ENCODE data around the gene GFER. TPM values are rescaled to one million over a fixed set of nuclear protein-coding genes. Genes with fewer than 3 reads are reported as not detected.
A peak's percentile ranks its signal among the peaks of the same experiment; 100 is the strongest.

The GFER gene
- total and polyA plus RNA-seq, 9 of the 15 experiments (the other 6 are each of a cell fraction or from before 2014, with no cell fraction given) = 4.3 to 53.7 (median 19.8) TPM

- TF ChIP-seq VEZF1 (CRISPR knock-in tag; IDR thresholded peaks at IDR 0.05) (peak; percentile 59), HES1 (IDR thresholded peaks at IDR 0.05; ENCODE audit: low read depth) (no peak), BDP1 (IDR thresholded peaks at IDR 0.05; ENCODE audit: insufficient read depth, insufficient read length) (no peak), CBX5 (IDR thresholded peaks at IDR 0.05; ENCODE audit: borderline replicate concordance, low read depth) (no peak), PBX2 (CRISPR knock-in tag; IDR thresholded peaks at IDR 0.05; ENCODE audit: low read depth) (no peak), PBX2 (tag; conservative IDR thresholded peaks at IDR 0.05; ENCODE audit: low read depth) (no peak), ZNF589 (CRISPR knock-in tag; IDR thresholded peaks at IDR 0.05; ENCODE audit: low read depth) (0 out of 2 replicates have a peak, but pooled peaks have one; percentile 42), TGIF2 (CRISPR knock-in tag; IDR thresholded peaks at IDR 0.05) (no peak), C11orf30 (IDR thresholded peaks at IDR 0.05; ENCODE audit: low read depth) (no peak), XRCC5 (IDR thresholded peaks at IDR 0.05; ENCODE audit: low read depth, low read length) (no peak), PATZ1 (CRISPR knock-in tag; IDR thresholded peaks at IDR 0.05; ENCODE audit: borderline replicate concordance) (no peak), NR0B1 (IDR thresholded peaks at IDR 0.05; ENCODE audit: partially characterized antibody) (no peak), CHD4 (IDR thresholded peaks at IDR 0.05; ENCODE audit: insufficient read depth, insufficient replicate concordance, low read depth, low read length, poor library complexity, severe bottlenecking) (no peak), ZNF3 (CRISPR knock-in tag; IDR thresholded peaks at IDR 0.05) (no peak), ETV1 (tag; conservative IDR thresholded peaks at IDR 0.05; ENCODE audit: low read depth) (0 out of 2 replicates have a peak, but pooled peaks have one; percentile 1), ZNF77 (CRISPR knock-in tag; IDR thresholded peaks at IDR 0.05) (no peak)
Observed at GRCh38 chr16:1991948-1992703, 8.1 kb downstream of the GFER start (continued).
